ENCODE data around the gene SPEN.
"Not testable (repeated sequence)": the region's sequence is repeated elsewhere in the genome, so short reads cannot be mapped to it uniquely, and the experiment has no call there.

Gene SPEN

GRCh38 chr1:15835205-15835740, 12.2 kb upstream of the SPEN start:
- DNase-seq = no peak

- peak; percentile 99 for DNase-seq
Observed at GRCh38 chr1:15835741-15836510, 11.6 kb upstream of the SPEN start.

- not testable (repeated sequence) for DNase-seq
Observed at GRCh38 chr1:15836511-15836771, 11.1 kb upstream of the SPEN start.

GRCh38 chr1:15836772-15837669, 10.5 kb upstream of the SPEN start:
- no peak for DNase-seq

GRCh38 chr1:15837931-15838330, 9.6 kb upstream of the SPEN start:
- no peak for DNase-seq

- no peak for DNase-seq
Observed at GRCh38 chr1:15838721-15839120, 8.8 kb upstream of the SPEN start.

- DNase-seq = no peak
Observed at GRCh38 chr1:15843826-15844572, 3.5 kb upstream of the SPEN start.

- DNase-seq = not testable (repeated sequence)
Observed at GRCh38 chr1:15846056-15846455, 1.5 kb upstream of the SPEN start.

GRCh38 chr1:15847893-15848142, 311 bp downstream of the SPEN start:
- no peak for DNase-seq

- DNase-seq = peak; percentile 55
Observed at GRCh38 chr1:15848143-15848928, 829 bp downstream of the SPEN start.

- peak; percentile 57 for DNase-seq
Observed at GRCh38 chr1:15848929-15849774, 1.6 kb downstream of the SPEN start.

GRCh38 chr1:15849775-15850324, 2.3 kb downstream of the SPEN start:
- DNase-seq = no peak

GRCh38 chr1:15850471-15851001, 3.0 kb downstream of the SPEN start:
- DNase-seq = no peak

- DNase-seq = no peak
Observed at GRCh38 chr1:15851210-15852035, 3.9 kb downstream of the SPEN start.

GRCh38 chr1:15852036-15852827, 4.7 kb downstream of the SPEN start:
- no peak for DNase-seq

GRCh38 chr1:15852828-15853302, 5.4 kb downstream of the SPEN start:
- no peak for DNase-seq

GRCh38 chr1:15856888-15857287, 9.4 kb downstream of the SPEN start:
- no peak for DNase-seq

GRCh38 chr1:15858069-15858670, 10.7 kb downstream of the SPEN start:
- DNase-seq = no peak
